HCT116 (cell line): ENCODE results near the gene OR8D2. TPM values are rescaled to one million over a fixed set of nuclear protein-coding genes. Genes with fewer than 3 reads are reported as not detected.

ENCODE experiments used
- ATAC-seq: fragments of 200-7000 bp; cut with Tn5 transposase; 2 replicates; pipeline ENCODE4 v1.9.1; 2020; ENCODE audit warnings: mild to moderate bottlenecking, moderate library complexity
- BruUV-seq: library from RNA; stranded (reverse); fragments of 400-500 nt; replicated peaks from 2 replicates; lab custom pipeline; 2021; lab: Mats Ljungman, UMichigan
- CTCF ChIA-PET: fragments of 300-600 bp; sonication (Branson Sonifier 250); formaldehyde crosslinking; loops from one replicate; lab custom pipeline; 2021; ENCODE audit warnings: antibody characterized with exemption; lab: Charles Lee
- POLR2A ChIA-PET: fragments of 300-600, 350-600 bp; sonication (Branson Sonifier 250); formaldehyde crosslinking; loops from one replicate; lab custom pipeline; 2021; ENCODE audit warnings: antibody characterized with exemption; lab: Charles Lee
- RAD21 ChIA-PET, 2 experiments: fragments of 300-600 bp; sonication (Branson Sonifier 250); formaldehyde crosslinking; loops; one replicate each; lab custom pipeline; 2023; ENCODE audit warnings: low total read pairs in 2 of 2; ENCODE audit not compliant: uncharacterized antibody in 2 of 2, unreplicated experiment in 2 of 2, low non-redundant PET in 1 of 2; lab: Charles Lee
- DNase-seq: peaks from one replicate; pipeline ENCODE4 v3.0.0-alpha.2; 2010; ENCODE audit warnings: low read depth, low spot score
- H2AFZ ChIP-seq: fragments of 200-600 bp; shearing (Covaris generic), sonication (generic); 2 replicates; pipeline ENCODE4 v1.6.1; 2017; ENCODE audit warnings: low read depth, mixed run types, mixed read lengths, antibody characterized with exemption, low read length; ENCODE audit not compliant: poor library complexity, severe bottlenecking
- H3K27ac ChIP-seq: 2 replicates; pipeline ENCODE4 v1.5.1; 2012; ENCODE audit warnings: low read depth, low read length
- H3K27me3 ChIP-seq: fragments of 200-600 bp; sonication (generic); 2 replicates; pipeline ENCODE4 v1.6.1; 2016; ENCODE audit warnings: mixed run types, low read length, mixed read lengths; ENCODE audit not compliant: insufficient read depth
- H3K36me3 ChIP-seq, 2 experiments: fragments of 200-500 bp in 1 of 2; fragments of 200-600 bp in 1 of 2; sonication (Bioruptor generic) in 1 of 2; sonication (generic) in 1 of 2; 2 replicates each; pipeline versions ENCODE4 v1.5.1 to v1.6.1; 2014 to 2016; ENCODE audit warnings: low read length in 2 of 2, inconsistent platforms in 1 of 2, mixed read lengths in 1 of 2, mixed run types in 1 of 2; ENCODE audit not compliant: insufficient read depth in 2 of 2, control insufficient read depth in 1 of 2
- H3K4me1 ChIP-seq, 2 experiments: fragments of 200-600 bp in 1 of 2; sonication (generic) in 1 of 2; 2 replicates each; pipeline versions ENCODE4 v1.5.1 to v1.6.1; 2012 to 2017; ENCODE audit warnings: low read length in 2 of 2, inconsistent platforms in 1 of 2, mild to moderate bottlenecking in 1 of 2, mixed read lengths in 1 of 2, mixed run types in 1 of 2, moderate library complexity in 1 of 2; ENCODE audit not compliant: insufficient read depth in 2 of 2, control insufficient read depth in 1 of 2
- H3K4me2 ChIP-seq: fragments of 200-600 bp; sonication (generic); 2 replicates; pipeline ENCODE4 v1.6.1; 2017; ENCODE audit warnings: mixed run types, low read length, mixed read lengths
- H3K4me3 ChIP-seq, 2 experiments: fragments of 200-600 bp in 1 of 2; sonication (generic) in 1 of 2; replicated peaks in 1 of 2; 2 replicates each; pipeline ENCODE4 v1.5.1; 2011 to 2016; ENCODE audit warnings: low read length in 2 of 2, control low read depth in 1 of 2, low read depth in 1 of 2, mild to moderate bottlenecking in 1 of 2, mixed read lengths in 1 of 2, mixed run types in 1 of 2
- H3K79me2 ChIP-seq: fragments of 200-600 bp; sonication (generic); 2 replicates; pipeline ENCODE4 v1.6.1; 2017; ENCODE audit warnings: mild to moderate bottlenecking, mixed run types, low read length, moderate library complexity, mixed read lengths; ENCODE audit not compliant: insufficient read depth
- H3K9ac ChIP-seq: fragments of 200-600 bp; sonication (generic); 2 replicates; pipeline ENCODE4 v1.6.1; 2016; ENCODE audit warnings: low read length, mixed read lengths
- H3K9me2 ChIP-seq: fragments of 200-600 bp; sonication (generic), shearing (Covaris generic); 2 replicates; pipeline ENCODE4 v1.6.1; 2017; ENCODE audit warnings: mixed run types, mild to moderate bottlenecking, moderate library complexity; ENCODE audit not compliant: insufficient read depth
- H3K9me3 ChIP-seq, 2 experiments: fragments of 200-500 bp in 1 of 2; fragments of 200-600 bp in 1 of 2; sonication (Bioruptor generic) in 1 of 2; sonication (generic) in 1 of 2; 2 replicates each; pipeline ENCODE4 v1.6.1; 2014 to 2017; ENCODE audit warnings: low read length in 2 of 2, mixed read lengths in 2 of 2, inconsistent platforms in 1 of 2, low read depth in 1 of 2, mild to moderate bottlenecking in 1 of 2, mixed run types in 1 of 2, moderate library complexity in 1 of 2; ENCODE audit not compliant: control insufficient read depth in 1 of 2, insufficient read depth in 1 of 2
- H4K20me1 ChIP-seq: fragments of 200-600 bp; sonication (generic), shearing (Covaris generic); 2 replicates; pipeline ENCODE4 v1.6.1; 2017; ENCODE audit warnings: mixed run types, mild to moderate bottlenecking, moderate library complexity; ENCODE audit not compliant: insufficient read depth
- CEBPB ChIP-seq: IDR thresholded peaks from 2 replicates; pipeline ENCODE4 v1.6.1; 2012; ENCODE audit warnings: low read depth
- CTCF ChIP-seq, 3 experiments: fragments of 200-600 bp in 1 of 3; sonication (generic) in 1 of 3; IDR thresholded peaks in 2 of 3; conservative IDR thresholded peaks in 1 of 3; 2 replicates each; pipeline ENCODE4 v1.5.1; 2012 to 2017; ENCODE audit warnings: low read depth in 2 of 3, low read length in 2 of 3, antibody characterized with exemption in 1 of 3, borderline replicate concordance in 1 of 3, control low read depth in 1 of 3, mild to moderate bottlenecking in 1 of 3, mixed read lengths in 1 of 3, mixed run types in 1 of 3, moderate library complexity in 1 of 3; ENCODE audit not compliant: insufficient read depth in 1 of 3
- ELF1 ChIP-seq: IDR thresholded peaks from 2 replicates; pipeline ENCODE4 v1.6.1; 2012; ENCODE audit warnings: low read depth, borderline replicate concordance
- EZH2 ChIP-seq: fragments of 200-600 bp; sonication (generic); IDR thresholded peaks from 2 replicates; pipeline ENCODE4 v1.6.1; 2017; ENCODE audit warnings: antibody characterized with exemption, mixed run types
- EZH2phosphoT487 ChIP-seq: fragments of 200-600 bp; IDR thresholded peaks from 2 replicates; pipeline ENCODE4 v1.6.1; 2018; ENCODE audit warnings: antibody characterized with exemption, borderline replicate concordance
- FOSL1 ChIP-seq: IDR thresholded peaks from 2 replicates; pipeline ENCODE4 v1.6.1; 2012; ENCODE audit warnings: low read depth
- POLR2A ChIP-seq: IDR thresholded peaks from 2 replicates; pipeline ENCODE4 v1.7.0; 2011; ENCODE audit warnings: borderline replicate concordance; ENCODE audit not compliant: insufficient read depth, insufficient read length; ENCODE audit errors: extremely low read depth
- SIN3A ChIP-seq: IDR thresholded peaks from 2 replicates; pipeline ENCODE4 v1.6.1; 2012; ENCODE audit warnings: low read depth
- SRF ChIP-seq: IDR thresholded peaks from 2 replicates; pipeline ENCODE4 v1.6.1; 2012; ENCODE audit warnings: low read depth
- TCF7L2 ChIP-seq: IDR thresholded peaks from 2 replicates; pipeline ENCODE4 v1.7.0; 2011; ENCODE audit warnings: borderline replicate concordance, inconsistent platforms; ENCODE audit not compliant: insufficient read depth, insufficient read length; ENCODE audit errors: extremely low read depth
- YY1 ChIP-seq: IDR thresholded peaks from 2 replicates; pipeline ENCODE4 v1.6.1; 2011; ENCODE audit warnings: low read length, low read depth, moderate library complexity, mild to moderate bottlenecking; ENCODE audit not compliant: insufficient replicate concordance; ENCODE audit errors: extremely low read depth
- ZBTB33 ChIP-seq: IDR thresholded peaks from 2 replicates; pipeline ENCODE4 v1.6.1; 2011; ENCODE audit warnings: mild to moderate bottlenecking, low read length, moderate library complexity; ENCODE audit not compliant: insufficient replicate concordance; ENCODE audit errors: extremely low read depth
- ZFX ChIP-seq: fragments of 450-650 bp; IDR thresholded peaks from 2 replicates; pipeline ENCODE4 v1.6.1; 2017
- ZNF274 ChIP-seq: fragments of 200-500 bp; sonication (Bioruptor generic); IDR thresholded peaks from 2 replicates; pipeline ENCODE4 v1.6.1; 2014; ENCODE audit warnings: mild to moderate bottlenecking, low read depth, low read length, inconsistent platforms
- intact Hi-C: fragments of 100-400 bp; cut with micrococcal nuclease; formaldehyde crosslinking; loops from 2 replicates; pipeline ENCODE4 v1.10.0; 2022
- total RNA-seq: library from RNA; stranded (reverse); gene quantifications from one replicate; pipeline ENCODE4 v1.2.1, GENCODE V29; 2021; ENCODE audit not compliant: unreplicated experiment
- TF ChIP-seq, protein P1 (sequence below): IDR thresholded peaks from 2 replicates; pipeline ENCODE4 v1.6.1; 2012
- TF ChIP-seq, protein P2 (sequence below): IDR thresholded peaks from 2 replicates; pipeline ENCODE4 v1.6.1; 2012; ENCODE audit warnings: low read depth

The OR8D2 gene
- total RNA-seq, 1 experiment from 2014 or later, result not detected

DNA sequence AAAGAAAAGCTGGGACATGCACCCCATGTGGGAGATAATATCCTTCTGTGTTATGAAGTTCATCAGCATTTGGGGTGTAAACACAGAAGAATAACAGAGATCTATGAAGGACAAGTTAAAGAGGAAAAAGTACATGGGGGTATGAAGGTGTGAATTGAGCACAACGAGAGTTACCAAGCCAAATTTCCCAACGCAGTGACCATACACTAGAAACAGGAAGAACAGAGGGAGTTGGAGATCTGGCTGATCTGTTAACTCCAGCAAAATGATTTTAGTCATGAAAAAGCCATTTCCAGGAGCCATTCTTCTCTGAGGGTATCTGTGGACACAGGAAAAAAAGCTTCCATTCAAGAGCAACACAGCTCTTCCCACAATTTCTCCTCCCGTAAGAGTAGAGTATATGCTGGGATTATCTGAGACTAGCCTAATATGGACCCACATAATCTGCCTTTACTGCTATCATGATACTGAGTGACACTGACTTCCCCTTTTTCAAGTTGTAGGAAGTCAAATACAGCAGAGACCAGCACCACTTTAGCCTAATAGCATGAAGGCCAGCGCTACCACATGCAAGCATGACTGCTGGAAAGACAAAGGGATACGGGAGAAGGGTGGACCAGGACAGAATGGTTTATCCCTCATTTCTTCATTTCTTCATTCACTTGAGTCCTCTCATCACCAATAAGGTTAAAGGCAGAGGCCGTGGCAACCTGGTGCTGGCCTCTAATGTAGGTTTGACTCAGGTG, 19.6 kb upstream of the OR8D2 start:
- Histone ChIP-seq H3K4me2 (no peak overlapping the region), H3K9ac (no peak overlapping the region), H2AFZ (no peak overlapping the region), H3K36me3 (no peaks in the 10 kb centered on the region), H3K9me3 (no peaks in the 10 kb centered on the region), H3K4me1 (no peaks in the 10 kb centered on the region), H3K4me3 (no peak overlapping the region), H3K9me2 (no peaks in the 10 kb centered on the region), H3K79me2 (no peaks in the 10 kb centered on the region), H3K27me3 (peaks cover 10% of the 10 kb centered on the region; the same call in 1 of the 2 replicates), H3K27ac (no peak overlapping the region), H4K20me1 (no peaks in the 10 kb centered on the region)
- no TSS peak for BruUV-seq
- ChIA-PET RAD21 (no interaction called here), POLR2A (no interaction called here), CTCF (no interaction called here)
- ATAC-seq, result no peak
- DNase-seq, result no peak
- intact Hi-C loops, result no loop called here
- TF ChIP-seq EZH2, result no peak
- no peak for TF ChIP-seq ELF1
- TF ChIP-seq ZBTB33, result no peak
- no peak for TF ChIP-seq CEBPB
- no peak for TF ChIP-seq ZNF274
- no peak for TF ChIP-seq ZFX
- TF ChIP-seq, protein P1, sequence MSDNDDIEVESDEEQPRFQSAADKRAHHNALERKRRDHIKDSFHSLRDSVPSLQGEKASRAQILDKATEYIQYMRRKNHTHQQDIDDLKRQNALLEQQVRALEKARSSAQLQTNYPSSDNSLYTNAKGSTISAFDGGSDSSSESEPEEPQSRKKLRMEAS, result no peak
- no peak for TF ChIP-seq CTCF (IDR thresholded peaks at IDR 0.05 in 2 of 3, conservative IDR thresholded peaks at IDR 0.05 in 1 of 3; ENCODE audit: borderline replicate concordance in 1 of 3, insufficient read depth in 1 of 3, low read depth in 2 of 3, low read length in 2 of 3)
- no peak for TF ChIP-seq TCF7L2
- no peak for TF ChIP-seq EZH2phosphoT487
- no peak for TF ChIP-seq POLR2A
- TF ChIP-seq, protein P2, sequence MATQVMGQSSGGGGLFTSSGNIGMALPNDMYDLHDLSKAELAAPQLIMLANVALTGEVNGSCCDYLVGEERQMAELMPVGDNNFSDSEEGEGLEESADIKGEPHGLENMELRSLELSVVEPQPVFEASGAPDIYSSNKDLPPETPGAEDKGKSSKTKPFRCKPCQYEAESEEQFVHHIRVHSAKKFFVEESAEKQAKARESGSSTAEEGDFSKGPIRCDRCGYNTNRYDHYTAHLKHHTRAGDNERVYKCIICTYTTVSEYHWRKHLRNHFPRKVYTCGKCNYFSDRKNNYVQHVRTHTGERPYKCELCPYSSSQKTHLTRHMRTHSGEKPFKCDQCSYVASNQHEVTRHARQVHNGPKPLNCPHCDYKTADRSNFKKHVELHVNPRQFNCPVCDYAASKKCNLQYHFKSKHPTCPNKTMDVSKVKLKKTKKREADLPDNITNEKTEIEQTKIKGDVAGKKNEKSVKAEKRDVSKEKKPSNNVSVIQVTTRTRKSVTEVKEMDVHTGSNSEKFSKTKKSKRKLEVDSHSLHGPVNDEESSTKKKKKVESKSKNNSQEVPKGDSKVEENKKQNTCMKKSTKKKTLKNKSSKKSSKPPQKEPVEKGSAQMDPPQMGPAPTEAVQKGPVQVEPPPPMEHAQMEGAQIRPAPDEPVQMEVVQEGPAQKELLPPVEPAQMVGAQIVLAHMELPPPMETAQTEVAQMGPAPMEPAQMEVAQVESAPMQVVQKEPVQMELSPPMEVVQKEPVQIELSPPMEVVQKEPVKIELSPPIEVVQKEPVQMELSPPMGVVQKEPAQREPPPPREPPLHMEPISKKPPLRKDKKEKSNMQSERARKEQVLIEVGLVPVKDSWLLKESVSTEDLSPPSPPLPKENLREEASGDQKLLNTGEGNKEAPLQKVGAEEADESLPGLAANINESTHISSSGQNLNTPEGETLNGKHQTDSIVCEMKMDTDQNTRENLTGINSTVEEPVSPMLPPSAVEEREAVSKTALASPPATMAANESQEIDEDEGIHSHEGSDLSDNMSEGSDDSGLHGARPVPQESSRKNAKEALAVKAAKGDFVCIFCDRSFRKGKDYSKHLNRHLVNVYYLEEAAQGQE, result no peak
- TF ChIP-seq FOSL1, result no peak
- no peak for TF ChIP-seq SRF
- TF ChIP-seq YY1, result no peak
- TF ChIP-seq SIN3A, result no peak
